ENCODE measurements around the gene GPN2. TPM values are rescaled to one million over a fixed set of nuclear protein-coding genes. Genes with fewer than 3 reads are reported as not detected.
"Not testable (repeated sequence)": the region's sequence is repeated elsewhere in the genome, so short reads cannot be mapped to it uniquely, and the experiment has no call there.

GPN2 gene
- total and polyA plus RNA-seq, 11 donors = 7.6 to 27.4 (median 16.5) TPM

DNA sequence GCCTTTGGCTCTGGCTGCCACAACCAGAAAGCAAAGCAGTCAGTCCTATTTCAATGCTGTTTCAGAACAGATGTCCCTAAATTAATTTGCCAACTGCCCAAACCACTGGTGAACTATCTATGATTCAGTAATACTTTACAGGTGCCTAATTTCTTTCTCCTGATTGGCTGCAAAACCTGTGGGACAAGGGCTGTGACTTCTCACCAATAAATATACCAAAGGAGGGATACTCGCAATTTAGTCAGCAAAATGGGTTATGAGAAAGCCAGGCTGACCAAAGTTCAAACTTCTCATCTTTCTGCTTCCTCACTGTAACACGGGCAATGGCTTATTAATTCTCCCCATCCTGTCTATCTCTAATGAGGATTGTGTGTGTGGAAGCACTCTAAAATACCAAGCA is 12.8 kb downstream of the GPN2 start:
- intact Hi-C loops (cut with DNase I) = loop anchor here (2.0 to 10.0 kb wide), 8 partner anchors 25 to 383 kb away; no protein-coding TSS in a partner anchor

DNA sequence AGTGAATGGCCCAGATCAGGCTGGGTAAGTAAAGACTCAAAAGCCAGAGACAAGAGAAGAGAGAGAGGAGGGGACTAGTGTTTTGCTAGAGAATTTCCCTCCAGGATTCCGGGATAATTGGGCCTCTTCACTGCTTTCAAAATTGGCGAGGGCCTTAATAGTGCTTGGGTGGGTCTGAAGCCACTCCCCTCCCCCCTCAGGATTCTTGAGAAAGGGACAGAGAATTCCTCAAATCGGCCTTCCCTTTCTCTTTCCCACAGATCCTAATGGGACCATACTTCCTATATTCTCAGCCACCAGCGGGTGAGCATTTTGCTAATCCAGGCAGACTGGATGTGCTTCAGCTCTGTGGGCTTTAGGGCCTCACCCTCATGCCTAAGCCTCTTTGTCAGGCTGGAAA is 15.2 kb downstream of the GPN2 start:
- Histone ChIP-seq H3K36me3 (peaks cover 0 to 53% (median 35%) of the 10 kb centered on the region in 9 donors), H3K27me3 (no peaks in the 10 kb centered on the region), H3K9me3 (no peaks in the 10 kb centered on the region), H3K4me3 (no peak overlapping the region), H3K4me1 (peaks cover 0 to 7% (median 0%) of the 10 kb centered on the region in 12 donors), H3K27ac (no peak overlapping the region)
- ATAC-seq (no peak), DNase-seq (no peak)
- WGBS, 4 donors = 71 to 84% (median 81%) methylated on average over 4 of the region's 4 CpGs
- intact Hi-C loops (cut with DNase I) = loop anchor here (5.0 to 10.0 kb wide), 7 partner anchors 63 to 380 kb away; no protein-coding TSS in a partner anchor
- TF ChIP-seq, protein P1, sequence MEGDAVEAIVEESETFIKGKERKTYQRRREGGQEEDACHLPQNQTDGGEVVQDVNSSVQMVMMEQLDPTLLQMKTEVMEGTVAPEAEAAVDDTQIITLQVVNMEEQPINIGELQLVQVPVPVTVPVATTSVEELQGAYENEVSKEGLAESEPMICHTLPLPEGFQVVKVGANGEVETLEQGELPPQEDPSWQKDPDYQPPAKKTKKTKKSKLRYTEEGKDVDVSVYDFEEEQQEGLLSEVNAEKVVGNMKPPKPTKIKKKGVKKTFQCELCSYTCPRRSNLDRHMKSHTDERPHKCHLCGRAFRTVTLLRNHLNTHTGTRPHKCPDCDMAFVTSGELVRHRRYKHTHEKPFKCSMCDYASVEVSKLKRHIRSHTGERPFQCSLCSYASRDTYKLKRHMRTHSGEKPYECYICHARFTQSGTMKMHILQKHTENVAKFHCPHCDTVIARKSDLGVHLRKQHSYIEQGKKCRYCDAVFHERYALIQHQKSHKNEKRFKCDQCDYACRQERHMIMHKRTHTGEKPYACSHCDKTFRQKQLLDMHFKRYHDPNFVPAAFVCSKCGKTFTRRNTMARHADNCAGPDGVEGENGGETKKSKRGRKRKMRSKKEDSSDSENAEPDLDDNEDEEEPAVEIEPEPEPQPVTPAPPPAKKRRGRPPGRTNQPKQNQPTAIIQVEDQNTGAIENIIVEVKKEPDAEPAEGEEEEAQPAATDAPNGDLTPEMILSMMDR (IDR thresholded peaks at IDR 0.05) = no peak
- TF ChIP-seq POLR2A (IDR thresholded peaks at IDR 0.05) = no peak

More for the DNA sequence above, 12.8 kb downstream of the GPN2 start:
- Histone ChIP-seq H3K9me3 (no peaks in the 10 kb centered on the region), H3K27ac (no peak overlapping the region), H3K36me3 (peaks cover 0 to 77% (median 60%) of the 10 kb centered on the region in 9 donors), H3K4me1 (peaks cover 0 to 7% (median 0%) of the 10 kb centered on the region in 12 donors), H3K27me3 (no peaks in the 10 kb centered on the region), H3K4me3 (no peak overlapping the region)
- 68 to 83% (median 79%) methylated on average over 2 of the region's 2 CpGs for WGBS, 4 donors
- ATAC-seq = no peak
- TF ChIP-seq, protein P1 (IDR thresholded peaks at IDR 0.05) = no peak
- no peak for DNase-seq

DNA sequence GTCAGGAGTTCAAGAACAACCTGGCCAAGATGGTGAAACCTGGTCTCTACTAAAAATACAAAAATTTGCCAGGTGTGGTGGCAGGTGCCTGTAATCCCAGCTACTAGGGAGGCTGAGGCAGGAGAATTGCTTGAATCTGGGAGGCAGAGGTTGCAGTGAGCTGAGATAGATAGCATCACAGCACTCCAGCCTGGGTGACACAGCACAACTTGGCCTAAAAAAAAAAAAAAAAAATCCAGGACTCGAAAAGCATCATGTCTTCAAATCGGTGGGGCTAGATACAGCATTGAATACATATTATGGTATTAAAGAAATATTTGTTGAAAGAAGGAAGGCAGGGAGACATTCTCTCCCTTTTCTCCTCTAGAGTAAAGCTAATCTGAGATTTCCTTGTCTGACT is 17.0 kb downstream of the GPN2 start:
- H3K27ac ChIP-seq, H3K4me3 ChIP-seq, H3K4me1 ChIP-seq, H3K9me3 ChIP-seq, DNase-seq, ATAC-seq, H3K27me3 ChIP-seq: not testable (repeated sequence)
- 70 to 82% (median 79%) methylated on average over 2 of the region's 2 CpGs for WGBS, 4 donors
- intact Hi-C loops (cut with DNase I) = loop anchor here in 2 of 10 donors (10.0 kb wide), 2 partner anchors 268 to 378 kb away; no protein-coding TSS in a partner anchor
- peaks cover 0 to 35% (median 17%) of the 10 kb centered on the region in 9 donors for H3K36me3 ChIP-seq

DNA sequence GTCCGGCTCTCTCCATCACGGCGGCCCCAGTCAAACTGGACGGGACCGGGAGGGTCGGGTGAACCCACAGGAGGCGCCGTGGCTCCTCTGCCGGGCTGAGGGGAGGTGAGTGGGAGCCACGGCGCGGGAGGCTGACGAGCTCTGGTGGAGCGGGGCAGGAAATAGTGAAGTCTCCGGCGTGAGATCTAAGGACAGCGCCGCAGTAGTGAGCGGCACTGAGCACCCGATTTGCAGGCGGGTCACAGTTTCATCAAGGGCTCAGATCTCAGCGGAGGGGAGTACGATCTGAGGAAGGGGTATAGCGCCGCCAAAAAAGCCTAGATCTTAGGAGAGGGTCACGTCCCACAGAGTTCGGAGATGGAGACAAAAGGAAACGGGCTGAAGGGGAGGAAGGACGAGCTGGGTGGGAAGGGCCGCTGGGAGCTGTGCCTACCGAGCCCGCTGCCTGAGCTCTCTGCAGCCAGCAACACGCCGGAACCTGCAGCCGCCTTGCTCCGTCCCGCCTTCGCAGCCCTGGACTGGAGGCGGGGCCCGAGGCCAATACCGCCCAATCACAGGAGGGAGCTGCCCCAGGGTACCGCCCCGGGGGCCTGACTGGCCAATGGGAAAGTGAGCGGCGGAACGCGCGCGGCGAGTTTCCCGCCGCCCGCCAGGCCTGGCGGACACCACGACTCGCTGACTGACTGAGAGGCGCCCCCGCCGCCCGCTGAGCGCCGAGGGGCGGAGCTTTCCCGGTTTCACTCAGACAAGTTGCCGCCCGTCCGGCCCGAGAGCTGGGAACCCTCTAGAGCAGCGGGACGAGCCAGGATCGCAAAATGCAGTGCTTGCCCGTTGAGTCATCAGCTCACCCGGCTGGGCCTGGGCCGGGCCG is 25.2 kb downstream of the GPN2 start:
- Histone ChIP-seq H3K27ac (peak overlapping the region; percentile 86 to 99 (median 95)), H3K36me3 (no peaks in the 10 kb centered on the region), H3K27me3 (no peaks in the 10 kb centered on the region), H3K4me3 (peak overlapping the region; percentile 22 to 78 (median 66)), H3K9me3 (no peaks in the 10 kb centered on the region), H3K4me1 (peaks cover 0 to 19% (median 9%) of the 10 kb centered on the region in 12 donors)
- intact Hi-C loops (cut with DNase I) = loop anchor here in 1 of 10 donors (5.0 kb wide), 1 partner anchor 53 kb away; no protein-coding TSS in a partner anchor
- 0% methylated on average over 35 to 75 of the region's 75 CpGs for WGBS, 4 donors
- TF ChIP-seq, protein P1 (IDR thresholded peaks at IDR 0.05) = peak in 2 of 12 donors; percentile 4 to 8
- peak in 1 of 2 donors; percentile 74 for TF ChIP-seq POLR2A (IDR thresholded peaks at IDR 0.05)
- ATAC-seq (peak; percentile 98 to 99 (median 98)), DNase-seq (peak; percentile 96 to 99 (median 98))
